WTC11 (cell line): ENCODE data around the gene SPEM1. TPM values are rescaled to one million over a fixed set of nuclear protein-coding genes. Genes with fewer than 3 reads are reported as not detected.

Experiments used
- ATAC-seq: fragments of 200-7000 bp; cut with Tn5 transposase; 2 replicates; pipeline ENCODE4 v1.10.0; 2021; ENCODE audit warnings: mild to moderate bottlenecking, moderate library complexity
- CTCF ChIA-PET: fragments of 300-600 bp; sonication (Branson Sonifier 250); formaldehyde crosslinking; loops from one replicate; lab custom pipeline; 2021; ENCODE audit warnings: antibody characterized with exemption; lab: Charles Lee
- POLR2A ChIA-PET: fragments of 350-600 bp; sonication (Branson Sonifier 250); formaldehyde crosslinking; loops from one replicate; lab custom pipeline; 2021; ENCODE audit warnings: antibody characterized with exemption; lab: Charles Lee
- DNase-seq: peaks from one replicate; pipeline ENCODE4 v3.0.0; 2021; ENCODE audit warnings: low spot score
- H3K27ac Mint-ChIP-seq: 2 replicates; pipeline ENCODE4 v1.8.0; 2021; ENCODE audit warnings: mixed read lengths
- H3K27me3 Mint-ChIP-seq: 2 replicates; pipeline ENCODE4 v1.8.0; 2021; ENCODE audit warnings: low read depth, mild to moderate bottlenecking, moderate library complexity, mixed read lengths
- H3K36me3 Mint-ChIP-seq: 2 replicates; pipeline ENCODE4 v1.8.0; 2021; ENCODE audit warnings: mixed read lengths
- H3K4me1 Mint-ChIP-seq: 2 replicates; pipeline ENCODE4 v1.8.0; 2022; ENCODE audit warnings: mixed read lengths
- H3K4me3 Mint-ChIP-seq: 2 replicates; pipeline ENCODE4 v1.8.0; 2021; ENCODE audit warnings: mild to moderate bottlenecking, moderate library complexity, mixed read lengths
- H3K9me3 Mint-ChIP-seq: 2 replicates; pipeline ENCODE4 v1.8.0; 2021; ENCODE audit warnings: mixed read lengths
- ATF3 ChIP-seq: sonication (generic); formaldehyde crosslinking; conservative IDR thresholded peaks from 2 replicates; pipeline ENCODE4 v1.8.1; 2022; ENCODE audit warnings: mild to moderate bottlenecking, missing genetic modification reagents
- ATF6 ChIP-seq: sonication (generic); formaldehyde crosslinking; IDR thresholded peaks from 2 replicates; pipeline ENCODE4 v1.8.1; 2023; ENCODE audit warnings: mild to moderate bottlenecking, missing genetic modification reagents
- E2F5 ChIP-seq: sonication (generic); formaldehyde crosslinking; IDR thresholded peaks from 2 replicates; pipeline ENCODE4 v1.8.1; 2022; ENCODE audit warnings: mild to moderate bottlenecking, moderate library complexity, missing genetic modification reagents
- ERG ChIP-seq: fragments of 250-450 bp; sonication (Bioruptor Pico); IDR thresholded peaks from 2 replicates; pipeline ENCODE4 v1.8.0; 2021; ENCODE audit warnings: mild to moderate bottlenecking
- ETV6 ChIP-seq: sonication (generic); formaldehyde crosslinking; IDR thresholded peaks from 2 replicates; pipeline ENCODE4 v1.8.1; 2022; ENCODE audit warnings: mild to moderate bottlenecking, missing genetic modification reagents
- FOXJ3 ChIP-seq: sonication (generic); formaldehyde crosslinking; IDR thresholded peaks from 2 replicates; pipeline ENCODE4 v1.9.0; 2021; ENCODE audit warnings: missing genetic modification reagents, mild to moderate bottlenecking, borderline replicate concordance
- GABPB1 ChIP-seq: sonication (generic); formaldehyde crosslinking; IDR thresholded peaks from 2 replicates; pipeline ENCODE4 v1.8.1; 2023; ENCODE audit warnings: mild to moderate bottlenecking, missing genetic modification reagents
- IRF2 ChIP-seq: sonication (generic); formaldehyde crosslinking; IDR thresholded peaks from 2 replicates; pipeline ENCODE4 v1.8.0; 2022; ENCODE audit warnings: low read depth, missing genetic modification reagents, borderline replicate concordance
- JUN ChIP-seq: sonication (generic); formaldehyde crosslinking; IDR thresholded peaks from 2 replicates; pipeline ENCODE4 v1.8.0; 2023; ENCODE audit warnings: mild to moderate bottlenecking, missing genetic modification reagents
- TEAD4 ChIP-seq: sonication (generic); formaldehyde crosslinking; IDR thresholded peaks from 2 replicates; pipeline ENCODE4 v1.8.0; 2022; ENCODE audit warnings: mild to moderate bottlenecking, missing genetic modification reagents
- ZMAT4 ChIP-seq: fragments of 250-450 bp; sonication (Bioruptor Pico); IDR thresholded peaks from 2 replicates; pipeline ENCODE4 v1.9.0; 2021; ENCODE audit warnings: mild to moderate bottlenecking
- ZNF219 ChIP-seq: sonication (generic); formaldehyde crosslinking; IDR thresholded peaks from 2 replicates; pipeline ENCODE4 v1.8.0; 2023; ENCODE audit warnings: missing genetic modification reagents, mild to moderate bottlenecking, borderline replicate concordance
- ZNF263 ChIP-seq: sonication (generic); formaldehyde crosslinking; IDR thresholded peaks from 2 replicates; pipeline ENCODE4 v1.8.1; 2022; ENCODE audit warnings: low read depth, mild to moderate bottlenecking, moderate library complexity, missing genetic modification reagents
- ZNF532 ChIP-seq: fragments of 250-450 bp; sonication (Bioruptor Pico); IDR thresholded peaks from 2 replicates; pipeline ENCODE4 v1.9.0; 2021; ENCODE audit warnings: mild to moderate bottlenecking, borderline replicate concordance
- total RNA-seq: library from RNA; stranded (reverse); gene quantifications from 3 replicates; pipeline ENCODE4 v1.2.3, GENCODE V29; 2021

Gene SPEM1
- total RNA-seq, 1 experiment from 2014 or later: 0.35 TPM

GRCh38 chr17:7415784-7416183 is 4.3 kb upstream of the SPEM1 start:
- DNase-seq: no peak
- no peak for ATAC-seq
- TF ChIP-seq ETV6 (CRISPR knock-in tag) (no peak), JUN (CRISPR knock-in tag) (no peak), FOXJ3 (CRISPR knock-in tag) (no peak), ATF3 (CRISPR knock-in tag) (no peak), ZMAT4 (CRISPR knock-in tag) (no peak), ZNF532 (no peak), TEAD4 (CRISPR knock-in tag) (no peak), ATF6 (CRISPR knock-in tag) (no peak), ERG (CRISPR knock-in tag) (no peak), ZNF263 (CRISPR knock-in tag) (no peak)
- POLR2A ChIA-PET: no interaction called here
- Mint-ChIP-seq H3K4me1 (peaks cover 24% of the 10 kb centered on the region), H3K9me3 (no peaks in the 10 kb centered on the region), H3K27ac (no peak overlapping the region), H3K27me3 (no peaks in the 10 kb centered on the region), H3K4me3 (no peak overlapping the region), H3K36me3 (peaks cover 18% of the 10 kb centered on the region; the same call in 1 of the 2 replicates)
- CTCF ChIA-PET: no interaction called here

- no peak overlapping the region for H3K4me3 Mint-ChIP-seq
- DNase-seq: no peak
- no peak for ATAC-seq
- POLR2A ChIA-PET: no interaction called here
- no peaks in the 10 kb centered on the region for H3K27me3 Mint-ChIP-seq
- CTCF ChIA-PET: no interaction called here
- no peaks in the 10 kb centered on the region for H3K9me3 Mint-ChIP-seq
- peaks cover 26% of the 10 kb centered on the region for H3K4me1 Mint-ChIP-seq
- peaks cover 18% of the 10 kb centered on the region; the same call in 1 of the 2 replicates for H3K36me3 Mint-ChIP-seq
- no peak overlapping the region for H3K27ac Mint-ChIP-seq
- TF ChIP-seq GABPB1 (CRISPR knock-in tag): no peak
- TF ChIP-seq E2F5 (CRISPR knock-in tag): no peak
- no peak for TF ChIP-seq TEAD4 (CRISPR knock-in tag)
- TF ChIP-seq IRF2: no peak
- TF ChIP-seq ZNF219 (CRISPR knock-in tag): no peak
Measured at GRCh38 chr17:7416323-7416722, 3.8 kb upstream of the SPEM1 start.
